GM19395 (cell line): ENCODE data around the gene SLC35B2.

Source experiments
- ATAC-seq: cut with Tn5 transposase; IDR thresholded peaks from one replicate; pipeline ENCODE4 v1.9.1; 2021; ENCODE audit warnings: mild to moderate bottlenecking, moderate library complexity; ENCODE audit not compliant: unreplicated experiment

Gene SLC35B2

DNA sequence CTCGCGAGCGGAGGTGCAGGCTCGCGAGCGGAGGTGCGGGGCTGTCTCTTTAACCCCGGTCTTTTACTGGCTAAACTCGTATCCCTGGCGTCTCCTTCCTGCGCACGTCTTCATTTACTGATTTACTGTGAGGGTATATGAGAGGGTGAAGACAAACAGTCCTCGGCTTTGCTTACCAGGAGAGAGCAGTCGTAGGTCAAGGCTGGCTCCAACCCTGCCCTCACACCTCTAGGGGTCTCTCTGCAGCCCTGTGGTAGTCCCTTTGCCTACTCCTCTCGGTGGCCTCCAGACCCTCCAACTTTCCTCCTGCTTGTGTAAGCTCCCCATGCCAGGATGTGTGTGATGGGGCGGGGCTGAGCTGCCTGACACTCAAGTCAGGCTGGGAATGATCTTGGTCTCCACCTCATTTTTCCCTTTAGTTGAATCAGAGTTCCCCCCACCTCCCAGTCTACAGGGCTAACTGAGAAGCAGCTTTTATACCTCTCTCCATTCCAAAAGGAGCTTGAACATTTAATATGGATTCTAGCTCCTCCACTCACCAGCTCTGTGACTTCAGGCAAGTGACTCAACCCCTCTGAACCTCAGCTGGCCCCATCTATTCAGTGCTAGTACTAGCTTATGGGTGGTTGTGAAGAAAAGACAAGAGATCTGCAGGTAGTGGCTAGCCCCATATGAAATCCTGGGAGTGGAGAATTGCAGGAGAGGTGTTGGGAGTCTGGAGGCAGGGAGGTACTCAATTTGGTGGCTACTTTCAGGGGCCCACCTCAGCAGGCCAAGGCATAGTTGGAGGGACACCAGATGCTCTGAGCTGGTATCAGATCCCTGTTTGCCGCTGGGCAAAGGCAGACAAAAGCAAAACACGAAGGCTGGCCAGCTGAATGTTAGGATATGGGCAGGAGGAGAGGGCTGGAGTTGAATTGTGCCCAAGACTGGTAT, 33.0 kb downstream of the SLC35B2 start:
- ATAC-seq, result no peak

DNA sequence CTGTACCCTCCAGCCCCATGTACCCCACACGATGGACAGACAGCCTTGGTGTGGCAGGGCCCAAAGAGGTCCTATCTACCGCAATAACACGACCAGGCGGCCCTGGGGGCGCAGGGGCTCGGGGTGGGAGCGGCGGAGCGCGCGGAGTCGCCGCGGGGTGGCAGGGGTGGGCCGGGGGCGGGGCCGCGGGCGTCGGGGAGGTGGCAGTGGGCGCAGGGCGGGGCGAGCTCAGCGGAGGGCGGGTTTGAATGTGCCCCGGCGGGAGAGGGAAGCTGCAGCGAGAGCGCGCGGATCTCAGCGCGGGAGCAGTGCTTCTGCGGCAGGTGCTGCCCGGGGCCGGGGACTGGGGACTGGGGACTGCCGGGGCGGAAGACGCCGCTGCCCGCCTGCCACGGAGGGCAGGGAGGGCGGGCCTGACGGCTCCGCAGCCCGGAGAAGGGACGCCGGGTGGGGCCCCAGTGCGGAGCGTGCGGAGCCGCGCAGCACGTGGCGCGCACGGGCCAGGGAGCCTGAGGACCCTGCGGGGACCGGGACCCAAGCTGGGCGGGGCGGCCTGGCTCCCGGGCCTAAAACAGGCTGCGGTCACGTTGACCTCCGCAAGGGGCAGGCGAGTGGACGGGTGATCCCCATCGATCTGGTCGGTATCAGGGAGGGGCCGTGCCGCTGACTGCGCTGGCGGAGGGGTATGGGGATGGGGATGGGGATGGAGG, 33.9 kb downstream of the SLC35B2 start, which contains the start of gene SLC29A1:
Gene SLC29A1 (plus strand): TSS at position 277 of the 710 bp plus-strand sequence. CDS start 3,719 bp downstream, outside the sequence.
- ATAC-seq, result peak; percentile 56

DNA sequence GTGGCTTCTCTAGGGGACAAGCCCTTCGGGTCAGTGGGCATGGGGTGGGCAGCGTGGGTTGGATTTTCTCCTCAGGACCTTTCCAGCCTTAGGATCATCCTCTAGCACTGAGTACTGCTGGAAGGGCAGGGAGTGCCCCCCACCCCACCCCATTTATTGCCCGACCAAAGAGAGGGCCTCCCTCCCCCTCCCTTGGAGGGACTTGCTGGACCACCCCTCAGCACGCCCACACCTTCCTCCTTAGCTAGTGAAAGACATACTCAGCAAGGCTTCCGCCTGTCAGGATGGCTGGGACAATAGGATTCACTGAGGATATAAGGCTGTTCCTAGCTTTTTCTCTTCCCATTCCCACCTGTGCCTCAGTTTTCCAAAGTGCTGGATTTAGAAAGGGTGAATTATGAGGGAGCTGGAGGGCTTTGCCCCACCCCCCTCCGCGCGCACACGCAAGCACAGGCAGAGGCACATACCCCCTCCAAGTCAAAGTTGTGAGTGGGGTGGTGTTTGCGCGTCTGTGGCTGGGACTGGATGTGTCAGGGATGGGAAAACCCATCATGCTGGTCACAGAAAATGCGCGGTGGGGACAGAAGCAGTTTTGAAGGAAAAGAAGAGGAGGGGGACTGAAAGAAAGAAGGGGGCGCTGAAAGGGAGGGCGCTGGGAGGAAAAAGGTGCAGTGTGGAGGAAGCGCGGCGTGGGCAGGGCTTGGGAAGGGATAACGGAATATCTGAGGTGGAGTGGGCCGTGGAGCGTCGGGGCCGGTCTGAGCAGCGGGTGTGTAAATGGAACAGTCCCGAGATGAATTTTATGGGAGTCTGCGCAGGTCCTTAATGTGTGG, 34.6 kb downstream of the SLC35B2 start:
- ATAC-seq, result peak; percentile 3

DNA sequence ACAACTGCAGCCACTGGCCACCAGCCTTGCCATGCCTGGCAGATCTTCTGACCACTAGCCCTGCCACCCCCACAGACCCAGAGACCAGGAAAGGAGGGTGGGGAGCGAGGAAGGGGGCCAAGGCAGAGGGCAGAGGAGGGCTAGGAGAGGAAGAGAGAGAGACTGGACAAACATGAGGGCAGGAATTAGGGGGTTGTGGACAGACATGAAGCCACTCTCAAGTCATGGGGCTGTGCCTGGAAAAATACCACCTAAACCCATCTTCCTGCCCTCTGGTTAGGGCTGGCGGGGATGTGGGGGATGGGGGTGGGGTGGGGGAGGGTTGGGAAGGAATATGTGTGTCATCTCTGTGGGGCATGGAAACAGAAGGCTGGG, 35.4 kb downstream of the SLC35B2 start:
- ATAC-seq, result no peak

DNA sequence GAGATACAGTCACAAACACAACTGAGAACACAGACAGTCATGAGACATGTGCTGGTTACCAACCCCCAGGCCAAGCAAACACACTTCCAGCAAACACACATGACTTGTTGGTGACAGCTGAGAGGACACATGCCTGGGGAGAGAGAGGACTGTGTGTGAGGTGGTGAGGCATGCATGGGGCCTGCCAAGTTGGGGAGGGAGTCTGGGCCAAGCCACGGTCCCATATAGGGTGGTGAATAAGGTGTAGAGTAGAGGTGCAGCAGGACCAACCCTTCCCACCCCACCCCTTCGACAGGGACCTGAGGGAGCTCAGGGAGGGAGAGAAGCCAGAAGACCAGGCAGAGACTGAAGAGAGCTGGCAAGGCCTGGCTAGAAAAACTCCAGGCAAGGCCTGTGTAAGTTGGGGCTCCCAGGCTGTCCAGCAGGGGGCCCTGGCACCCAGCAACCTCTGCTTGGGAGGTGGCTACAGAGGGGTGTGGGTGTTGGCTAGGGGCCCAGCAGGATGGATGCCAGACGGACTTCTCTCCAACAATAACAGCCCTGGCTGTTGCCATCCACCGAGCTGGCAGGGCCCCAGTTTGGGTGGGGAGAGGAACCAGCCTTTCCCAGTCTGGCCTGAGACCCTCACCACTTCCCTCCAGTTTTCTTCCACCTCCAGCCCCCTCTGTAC, 35.9 kb downstream of the SLC35B2 start:
- peak; percentile 41 for ATAC-seq

DNA sequence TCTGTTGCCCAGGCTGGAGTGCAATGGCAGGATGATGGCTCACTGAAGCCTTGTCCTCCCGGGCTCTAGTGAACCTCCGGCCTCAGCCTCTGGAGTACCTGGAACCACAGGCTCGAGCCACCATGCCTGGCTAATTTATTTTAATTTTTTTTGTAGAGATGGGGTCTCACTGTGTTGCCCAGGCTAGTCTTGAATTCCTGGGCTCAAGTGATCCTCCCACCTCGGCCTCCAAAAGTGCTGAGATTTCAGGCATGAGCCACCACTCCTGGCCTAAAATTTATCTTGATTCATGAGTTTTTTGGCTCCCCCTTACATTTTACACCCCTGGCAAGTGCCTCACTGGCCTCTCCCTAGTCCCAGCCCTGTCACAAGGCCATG, 36.4 kb downstream of the SLC35B2 start:
- ATAC-seq, result no peak

DNA sequence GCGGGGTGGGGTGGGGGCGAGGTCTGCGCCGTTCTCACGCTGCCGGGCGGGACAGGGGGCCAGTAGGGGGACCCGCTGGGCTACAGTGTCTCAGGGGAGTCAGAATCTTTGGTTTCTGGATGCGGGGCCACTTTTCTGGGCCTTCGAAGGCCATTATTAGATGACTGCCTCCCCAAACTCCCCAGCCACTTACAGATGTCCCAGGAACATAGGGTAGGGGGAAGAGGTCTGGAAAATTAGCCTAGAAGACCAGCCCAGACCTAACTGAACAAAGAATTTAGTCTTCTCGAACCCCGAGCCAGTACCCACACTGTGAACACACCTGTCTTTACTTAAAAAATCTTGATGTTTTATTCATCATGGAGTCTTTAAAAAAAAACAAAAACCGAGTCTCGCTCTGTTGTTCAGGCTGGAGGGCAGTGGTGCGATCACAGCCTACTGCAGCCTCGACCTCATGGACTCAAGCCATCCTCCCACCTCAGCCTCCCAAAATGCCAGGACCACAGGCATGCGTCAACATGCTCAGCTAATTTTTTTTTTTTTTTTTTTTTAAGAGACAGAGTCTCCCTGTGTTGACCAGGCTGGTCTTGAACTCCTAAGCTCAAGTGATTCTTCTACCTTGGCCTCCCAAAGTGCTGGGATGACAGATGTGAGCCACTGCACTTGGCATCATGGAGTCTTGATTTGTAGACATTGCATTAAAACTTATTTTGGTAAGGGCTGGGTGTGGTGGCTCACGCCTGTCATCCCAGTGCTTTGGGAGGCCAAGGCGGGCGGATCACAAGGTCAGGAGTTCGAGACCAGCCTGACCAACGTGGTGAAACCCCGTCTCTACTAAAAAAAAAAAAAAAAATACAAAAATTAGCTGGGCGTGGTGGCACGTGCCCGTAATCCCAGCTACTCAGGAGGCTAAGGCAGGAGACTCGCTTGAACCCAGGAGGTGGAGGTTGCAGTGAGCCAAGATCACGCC, 37.2 kb downstream of the SLC35B2 start:
- ATAC-seq, result no peak

DNA sequence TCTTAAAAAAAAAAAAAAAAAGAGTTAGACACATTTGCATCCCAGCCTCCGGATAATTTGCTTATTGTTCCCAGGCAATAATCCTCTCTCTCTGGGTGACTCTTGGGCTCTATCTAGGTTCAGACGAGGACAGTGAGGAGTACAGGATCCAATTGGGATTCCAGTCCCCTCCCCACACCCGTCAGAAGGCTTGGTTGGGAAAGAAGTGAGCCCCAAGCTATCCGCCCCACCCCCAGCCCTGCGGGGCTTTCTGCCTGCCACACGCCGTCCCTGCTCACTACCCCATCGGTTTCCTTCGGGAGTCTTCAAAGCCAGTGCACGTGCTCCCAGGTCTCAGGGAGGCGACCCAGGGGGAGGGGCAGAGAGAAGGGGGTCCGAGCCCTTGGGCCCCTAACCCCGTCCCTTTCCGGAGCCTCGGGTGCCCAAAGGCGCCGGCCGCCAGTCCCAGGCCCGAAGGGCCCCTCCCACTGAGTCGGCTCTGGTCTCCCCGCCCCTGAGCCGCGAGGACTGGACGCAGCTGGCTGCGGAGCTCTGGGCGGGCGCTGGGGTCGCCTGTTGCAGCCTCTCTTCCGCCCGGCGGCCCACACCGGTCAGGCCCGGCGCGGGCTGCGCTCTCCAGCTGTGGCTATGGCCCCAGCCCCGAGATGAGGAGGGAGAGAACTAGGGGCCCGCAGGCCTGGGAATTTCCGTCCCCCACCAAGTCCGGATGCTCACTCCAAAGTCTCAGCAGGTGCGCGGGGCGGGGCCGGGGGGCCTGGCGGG, 38.1 kb downstream of the SLC35B2 start:
- peak; percentile 43 for ATAC-seq

DNA sequence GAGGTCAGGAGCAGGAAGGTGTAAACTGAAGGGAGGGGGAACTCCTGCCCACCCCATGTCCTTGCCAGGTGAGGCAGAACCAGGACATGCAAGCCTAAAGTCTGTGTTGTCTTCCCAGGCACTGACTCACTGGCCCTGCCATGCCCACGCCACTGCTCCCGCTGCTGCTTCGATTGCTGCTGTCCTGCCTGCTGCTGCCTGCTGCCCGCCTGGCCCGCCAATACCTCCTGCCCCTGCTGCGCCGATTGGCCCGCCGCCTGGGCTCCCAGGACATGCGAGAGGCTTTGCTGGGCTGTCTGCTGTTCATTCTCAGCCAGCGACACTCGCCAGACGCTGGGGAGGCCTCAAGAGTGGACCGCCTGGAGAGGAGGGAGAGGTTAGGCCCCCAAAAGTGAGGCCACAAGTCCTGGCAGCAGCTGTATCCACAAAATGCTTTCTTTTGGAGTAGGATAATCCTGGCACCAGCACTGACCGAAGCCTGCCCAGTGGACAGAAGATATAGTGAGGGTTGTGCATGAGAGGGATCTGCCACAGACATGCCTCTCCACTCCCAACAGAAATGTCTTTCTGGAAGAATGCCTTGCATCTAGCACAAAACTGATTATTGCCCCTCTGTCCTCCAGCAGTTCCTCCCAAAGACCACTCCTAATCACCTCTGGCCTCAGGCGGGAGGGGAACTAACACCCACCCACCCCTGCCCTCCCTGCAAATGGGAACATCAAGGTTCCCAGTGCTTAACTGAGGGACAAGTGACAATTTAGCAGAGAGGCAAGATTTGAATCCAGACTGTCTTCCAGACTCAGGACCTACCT, 39.8 kb downstream of the SLC35B2 start:
- no peak for ATAC-seq

DNA sequence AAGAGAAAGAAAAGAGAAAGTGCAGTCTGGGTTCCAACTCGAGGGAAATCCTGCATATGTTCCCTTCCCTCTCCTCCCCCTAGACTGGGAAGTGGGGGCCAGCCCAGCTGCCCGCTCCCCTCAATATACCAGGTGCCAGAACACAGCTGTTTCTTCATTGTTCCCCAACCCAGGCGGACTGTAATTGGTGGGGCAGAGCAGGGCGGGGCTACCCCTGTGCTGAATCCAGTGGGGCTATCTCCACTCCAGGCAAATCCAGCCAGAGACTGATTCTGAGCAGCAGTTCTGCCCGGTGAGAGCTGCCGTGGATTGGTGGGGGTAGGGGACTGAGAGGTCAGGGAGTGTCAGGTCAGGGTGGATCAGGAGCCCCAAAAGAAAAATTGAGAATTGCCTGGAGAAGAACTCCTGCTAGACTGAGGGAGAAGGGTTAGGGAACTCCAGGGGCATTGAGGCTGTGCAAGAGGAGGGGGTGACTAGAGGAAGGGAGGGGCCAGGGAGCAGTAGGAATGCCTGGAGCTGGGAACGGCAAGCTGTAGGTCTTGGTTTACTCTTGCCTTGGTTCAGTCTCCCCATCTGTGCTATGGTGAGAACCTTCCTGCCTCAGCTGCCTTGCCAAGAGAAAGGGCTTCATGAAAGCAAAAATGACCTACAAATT, 40.5 kb downstream of the SLC35B2 start, which contains the start of gene MYMX:
Gene MYMX (plus strand): TSS at position 250 of the 655 bp plus-strand sequence. CDS start 546 bp downstream, outside the sequence.
- ATAC-seq, result no peak

DNA sequence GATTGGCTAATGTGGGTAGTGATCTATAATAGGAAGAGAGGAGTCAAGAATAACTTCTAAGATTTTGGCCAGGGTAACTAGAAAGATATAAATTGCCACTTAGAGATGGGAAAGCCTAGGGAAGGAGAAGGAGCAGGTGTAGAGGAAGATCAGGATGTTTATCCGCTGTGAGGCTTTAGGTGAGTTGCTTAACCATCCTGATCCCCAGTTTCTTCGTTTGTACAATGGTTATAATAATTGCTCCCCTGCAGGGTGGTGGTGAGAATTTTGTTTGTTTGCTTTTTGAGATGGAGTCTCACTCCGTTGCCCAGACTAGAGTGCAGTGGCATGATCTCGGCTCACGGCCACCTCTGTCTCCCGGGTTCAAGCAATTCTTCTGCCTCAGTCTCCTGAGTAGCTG, 43.0 kb downstream of the SLC35B2 start:
- ATAC-seq, result no peak

DNA sequence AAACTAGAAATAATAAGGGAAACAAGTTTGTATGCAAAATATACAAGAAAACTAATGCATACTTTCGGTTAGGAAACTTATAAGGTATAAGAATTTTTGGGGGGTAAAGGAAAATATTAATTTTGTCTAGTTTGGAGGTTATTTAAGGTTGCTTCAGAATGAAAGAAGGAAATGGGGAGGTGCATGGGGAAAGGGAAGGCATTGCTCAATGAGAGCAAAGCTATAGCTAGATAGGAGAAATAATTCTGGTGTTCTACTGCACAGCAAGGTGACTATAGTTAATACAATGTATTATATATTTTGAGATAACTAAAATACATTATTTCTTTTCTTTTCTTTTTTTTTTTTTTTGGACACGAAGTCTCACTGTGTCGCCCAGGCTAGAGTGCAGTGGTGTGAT, 46.0 kb downstream of the SLC35B2 start:
- no peak for ATAC-seq

DNA sequence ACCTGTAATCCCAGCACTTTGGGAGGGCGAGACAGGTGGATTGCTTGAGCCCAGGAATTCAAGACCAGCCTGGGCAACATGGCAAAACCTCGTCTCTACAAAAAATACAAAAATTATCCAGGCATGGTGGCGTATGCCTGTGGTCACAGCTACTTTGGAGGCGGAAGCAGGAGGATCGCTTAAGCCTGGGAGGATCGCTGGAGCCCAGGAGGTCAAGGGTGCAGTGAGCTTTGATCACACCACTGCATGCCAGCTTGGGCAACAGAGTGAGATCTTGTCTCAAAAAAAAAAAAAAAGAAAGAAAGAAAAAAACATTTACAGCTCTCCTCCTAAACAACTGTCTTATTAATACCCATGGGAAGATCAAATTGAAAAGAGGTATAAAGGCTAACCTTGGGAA, 49.4 kb downstream of the SLC35B2 start:
- no peak for ATAC-seq
